Activated CD4-positive, alpha-beta T cell treated with anti-CD3 and anti-CD28 coated beads, Interleukin-2, amount 10 ng/mL, durations not matched to agents 7 days and 5 days (primary cell): ENCODE measurements around the gene EPOP. TPM values are rescaled to one million over a fixed set of nuclear protein-coding genes. Genes with fewer than 3 reads are reported as not detected.

Experiments
- CTCF ChIA-PET: fragments of 350-600 bp; sonication (Branson Sonifier 250); formaldehyde crosslinking; loops from one replicate; lab custom pipeline; 2021; ENCODE audit warnings: antibody characterized with exemption; lab: Charles Lee
- POLR2A ChIA-PET: fragments of 350-600 bp; sonication (Branson Sonifier 250); formaldehyde crosslinking; loops from one replicate; lab custom pipeline; 2021; ENCODE audit warnings: antibody characterized with exemption; lab: Charles Lee
- DNase-seq: peaks from one replicate; pipeline ENCODE4 v3.0.0-alpha.2; 2020
- H3K27ac Mint-ChIP-seq: one replicate; pipeline ENCODE4 v1.8.0; 2021; ENCODE audit warnings: mild to moderate bottlenecking, moderate library complexity, mixed read lengths
- H3K27me3 Mint-ChIP-seq: one replicate; pipeline ENCODE4 v1.8.0; 2021; ENCODE audit warnings: mixed read lengths
- H3K36me3 Mint-ChIP-seq: one replicate; pipeline ENCODE4 v1.8.0; 2021; ENCODE audit warnings: low read depth, mixed read lengths
- H3K4me1 Mint-ChIP-seq: one replicate; pipeline ENCODE4 v1.8.0; 2021; ENCODE audit warnings: mixed read lengths
- H3K4me3 Mint-ChIP-seq: one replicate; pipeline ENCODE4 v1.8.0; 2021; ENCODE audit warnings: mild to moderate bottlenecking, moderate library complexity, mixed read lengths
- H3K9me3 Mint-ChIP-seq: one replicate; pipeline ENCODE4 v1.8.0; 2021; ENCODE audit warnings: mixed read lengths
- total RNA-seq, 2 experiments: library from RNA; stranded (reverse); gene quantifications; one replicate each; pipeline ENCODE4 v1.2.3, GENCODE V29; 2021

EPOP gene
- total RNA-seq, 2 experiments from 2014 or later = 7.5 to 7.8 TPM

GRCh38 chr17:38711792-38712571, 37.2 kb upstream of the EPOP start:
- ChIA-PET POLR2A (interaction anchor here (0.8 kb wide), 1 partner anchor 8 kb away, joined by 3 read pairs; no protein-coding TSS in a partner anchor), CTCF (interaction anchor here (0.5 kb wide), 1 partner anchor 95 kb away, joined by 3 read pairs; no protein-coding TSS in a partner anchor)
- no peaks in the 10 kb centered on the region for H3K9me3 Mint-ChIP-seq
- peaks cover 74% of the 10 kb centered on the region for H3K36me3 Mint-ChIP-seq
- no peak overlapping the region for H3K4me3 Mint-ChIP-seq
- H3K27me3 Mint-ChIP-seq = no peaks in the 10 kb centered on the region
- no peak for DNase-seq
- peaks cover 67% of the 10 kb centered on the region for H3K4me1 Mint-ChIP-seq
- H3K27ac Mint-ChIP-seq = peak overlapping the region; percentile 46

- Mint-ChIP-seq H3K27me3 (no peaks in the 10 kb centered on the region), H3K9me3 (no peaks in the 10 kb centered on the region), H3K4me1 (peaks cover 70% of the 10 kb centered on the region), H3K4me3 (no peak overlapping the region), H3K27ac (peak overlapping the region; percentile 19), H3K36me3 (peaks cover 77% of the 10 kb centered on the region)
- POLR2A ChIA-PET = no interaction called here
- DNase-seq = no peak
- CTCF ChIA-PET = interaction anchor here (0.7 to 1.9 kb wide), 5 partner anchors 8 to 34 kb away, joined by 3 to 8 read pairs (median 3); no protein-coding TSS in a partner anchor
Measured at GRCh38 chr17:38710985-38711384, 36.2 kb upstream of the EPOP start.

GRCh38 chr17:38710604-38710962, 35.8 kb upstream of the EPOP start:
- Mint-ChIP-seq H3K36me3 (peaks cover 77% of the 10 kb centered on the region), H3K27ac (no peak overlapping the region), H3K4me1 (peaks cover 66% of the 10 kb centered on the region), H3K9me3 (no peaks in the 10 kb centered on the region), H3K27me3 (no peaks in the 10 kb centered on the region), H3K4me3 (no peak overlapping the region)
- POLR2A ChIA-PET = no interaction called here
- DNase-seq = no peak
- CTCF ChIA-PET = interaction anchor here (0.7 to 1.9 kb wide), 6 partner anchors 9 to 34 kb away, joined by 3 to 8 read pairs (median 3); no protein-coding TSS in a partner anchor

GRCh38 chr17:38709864-38710603, 35.3 kb upstream of the EPOP start:
- Mint-ChIP-seq H3K36me3 (peaks cover 72% of the 10 kb centered on the region), H3K9me3 (no peaks in the 10 kb centered on the region), H3K27ac (peak overlapping the region; percentile 5), H3K4me3 (no peak overlapping the region), H3K4me1 (peaks cover 61% of the 10 kb centered on the region), H3K27me3 (no peaks in the 10 kb centered on the region)
- DNase-seq = no peak
- CTCF ChIA-PET = interaction anchor here (1.1 to 1.9 kb wide), 6 partner anchors 8 to 33 kb away, joined by 3 to 8 read pairs (median 4); no protein-coding TSS in a partner anchor
- POLR2A ChIA-PET = no interaction called here

GRCh38 chr17:38709104-38709820, 34.5 kb upstream of the EPOP start:
- Mint-ChIP-seq H3K9me3 (no peaks in the 10 kb centered on the region), H3K27me3 (no peaks in the 10 kb centered on the region), H3K4me3 (no peak overlapping the region), H3K27ac (peak overlapping the region; percentile 2), H3K4me1 (peaks cover 64% of the 10 kb centered on the region), H3K36me3 (peaks cover 67% of the 10 kb centered on the region)
- DNase-seq = no peak
- ChIA-PET CTCF (interaction anchor here (1.1 to 1.9 kb wide), 3 partner anchors 10 to 33 kb away, joined by 3 to 6 read pairs (median 4); no protein-coding TSS in a partner anchor), POLR2A (no interaction called here)

- CTCF ChIA-PET = interaction anchor here (0.6 to 1.9 kb wide), 3 partner anchors 20 to 87 kb away, joined by 3 to 10 read pairs (median 3); no protein-coding TSS in a partner anchor
- Mint-ChIP-seq H3K27ac (peak overlapping the region; percentile 11), H3K4me1 (peaks cover 58% of the 10 kb centered on the region), H3K27me3 (no peaks in the 10 kb centered on the region), H3K9me3 (no peaks in the 10 kb centered on the region), H3K4me3 (peak overlapping the region; percentile 93), H3K36me3 (peaks cover 58% of the 10 kb centered on the region)
- no peak for DNase-seq
- POLR2A ChIA-PET = interaction anchor here (0.5 kb wide), 1 partner anchor 1768 kb away, joined by 3 read pairs; no protein-coding TSS in a partner anchor
Measured at GRCh38 chr17:38707678-38708351, 33.1 kb upstream of the EPOP start.

- ChIA-PET CTCF (interaction anchor here (0.6 to 1.9 kb wide), 8 partner anchors 9 to 447 kb away, joined by 3 to 10 read pairs (median 4); no protein-coding TSS in a partner anchor), POLR2A (interaction anchor here (1.2 kb wide), 1 partner anchor 22 kb away, joined by 5 read pairs; no protein-coding TSS in a partner anchor)
- peaks cover 54% of the 10 kb centered on the region for H3K4me1 Mint-ChIP-seq
- H3K9me3 Mint-ChIP-seq = no peaks in the 10 kb centered on the region
- peaks cover 50% of the 10 kb centered on the region for H3K36me3 Mint-ChIP-seq
- peak; percentile 28 for DNase-seq
- no peaks in the 10 kb centered on the region for H3K27me3 Mint-ChIP-seq
- peak overlapping the region; percentile 93 for H3K4me3 Mint-ChIP-seq
- peak overlapping the region; percentile 86 for H3K27ac Mint-ChIP-seq
Measured at GRCh38 chr17:38706505-38707216, 31.9 kb upstream of the EPOP start.

GRCh38 chr17:38705803-38706504, 31.2 kb upstream of the EPOP start:
- peak; percentile 17 for DNase-seq
- peaks cover 54% of the 10 kb centered on the region for H3K4me1 Mint-ChIP-seq
- POLR2A ChIA-PET = interaction anchor here (0.6 to 1.2 kb wide), 2 partner anchors 23 to 40 kb away, joined by 4 to 5 read pairs; no protein-coding TSS in a partner anchor

GRCh38 chr17:38705523-38705802, 30.7 kb upstream of the EPOP start:
- DNase-seq = no peak
- Mint-ChIP-seq H3K27ac (peak overlapping the region; percentile 75), H3K9me3 (no peaks in the 10 kb centered on the region), H3K4me3 (peak overlapping the region; percentile 93), H3K36me3 (peaks cover 38% of the 10 kb centered on the region), H3K4me1 (peaks cover 51% of the 10 kb centered on the region), H3K27me3 (no peaks in the 10 kb centered on the region)
- ChIA-PET CTCF (interaction anchor here (1.4 to 1.9 kb wide), 4 partner anchors 10 to 29 kb away, joined by 3 to 8 read pairs (median 7); no protein-coding TSS in a partner anchor), POLR2A (interaction anchor here (0.6 to 1.6 kb wide), 3 partner anchors 13 to 40 kb away, joined by 3 to 7 read pairs (median 4); no protein-coding TSS in a partner anchor)

More at GRCh38 chr17:38705803-38706504, 31.2 kb upstream of the EPOP start:
- no peaks in the 10 kb centered on the region for H3K9me3 Mint-ChIP-seq
- H3K4me3 Mint-ChIP-seq = peak overlapping the region; percentile 93
- CTCF ChIA-PET = interaction anchor here (1.9 kb wide), 3 partner anchors 10 to 29 kb away, joined by 7 to 10 read pairs (median 8); no protein-coding TSS in a partner anchor
- H3K36me3 Mint-ChIP-seq = peaks cover 43% of the 10 kb centered on the region
- H3K27me3 Mint-ChIP-seq = no peaks in the 10 kb centered on the region
- H3K27ac Mint-ChIP-seq = peak overlapping the region; percentile 86

- H3K4me1 Mint-ChIP-seq = peaks cover 50% of the 10 kb centered on the region
- peaks cover 32% of the 10 kb centered on the region for H3K36me3 Mint-ChIP-seq
Measured at GRCh38 chr17:38704606-38705522, 30.1 kb upstream of the EPOP start, which contains the start of gene MLLT6. TSS of gene MLLT6 (plus strand) at chr17:38705273. CDS start at chr17:38705633, 360 bp downstream.

More at GRCh38 chr17:38704606-38705522, 30.1 kb upstream of the EPOP start, which contains the start of gene MLLT6:
- POLR2A ChIA-PET = interaction anchor here (0.6 to 1.6 kb wide), 4 partner anchors 14 to 39 kb away, joined by 3 to 7 read pairs (median 4); no protein-coding TSS in a partner anchor
- peak; percentile 82 for DNase-seq
- no peaks in the 10 kb centered on the region for H3K9me3 Mint-ChIP-seq
- CTCF ChIA-PET = interaction anchor here (1.1 to 1.6 kb wide), 3 partner anchors 11 to 24 kb away, joined by 3 to 7 read pairs (median 3); no protein-coding TSS in a partner anchor
- H3K4me3 Mint-ChIP-seq = peak within 1 kb of the TSS; percentile 93
- H3K27me3 Mint-ChIP-seq = no peaks in the 10 kb centered on the region
- H3K27ac Mint-ChIP-seq = peak within 1 kb of the TSS; percentile 98
